GM21528 (cell line): ENCODE measurements around the gene NUP107.

ENCODE experiments used
- ATAC-seq: cut with Tn5 transposase; IDR thresholded peaks from one replicate; pipeline ENCODE4 v1.9.1; 2021; ENCODE audit warnings: mild to moderate bottlenecking, moderate library complexity; ENCODE audit not compliant: unreplicated experiment, low FRiP score

The NUP107 gene

GRCh38 chr12:68771223-68771925 is 84.6 kb downstream of the NUP107 start:
- ATAC-seq: no peak

- ATAC-seq: no peak
These were observed 85.9 kb downstream of the NUP107 start for GRCh38 chr12:68772714-68773113.

- ATAC-seq: no peak
These were observed 86.8 kb downstream of the NUP107 start for GRCh38 chr12:68773582-68773981.

- ATAC-seq: no peak
These were observed 88.4 kb downstream of the NUP107 start for GRCh38 chr12:68775121-68775630.

GRCh38 chr12:68776976-68777610 is 90.3 kb downstream of the NUP107 start:
- no peak for ATAC-seq

GRCh38 chr12:68779280-68779679 is 92.5 kb downstream of the NUP107 start:
- no peak for ATAC-seq

- ATAC-seq: no peak
These were observed 94.0 kb downstream of the NUP107 start for GRCh38 chr12:68780731-68781130.

- ATAC-seq: no peak
These were observed 95.0 kb downstream of the NUP107 start for GRCh38 chr12:68781728-68782127.

GRCh38 chr12:68784015-68784414 is 97.2 kb downstream of the NUP107 start:
- ATAC-seq: no peak

- ATAC-seq: no peak
These were observed 98.6 kb downstream of the NUP107 start for GRCh38 chr12:68785358-68785757.

GRCh38 chr12:68785823-68786222 is 99.0 kb downstream of the NUP107 start:
- ATAC-seq: no peak

GRCh38 chr12:68786929-68787328 is 100.2 kb downstream of the NUP107 start:
- no peak for ATAC-seq

- ATAC-seq: no peak
These were observed 101.9 kb downstream of the NUP107 start for GRCh38 chr12:68788554-68789143.

GRCh38 chr12:68789144-68789878 is 102.5 kb downstream of the NUP107 start:
- ATAC-seq: no peak

- ATAC-seq: no peak
These were observed 103.5 kb downstream of the NUP107 start for GRCh38 chr12:68790081-68790951.

GRCh38 chr12:68790952-68791234 is 104.1 kb downstream of the NUP107 start:
- ATAC-seq: no peak

GRCh38 chr12:68791897-68792481 is 105.2 kb downstream of the NUP107 start:
- ATAC-seq: no peak

GRCh38 chr12:68792952-68793351 is 106.2 kb downstream of the NUP107 start:
- no peak for ATAC-seq

- no peak for ATAC-seq
These were observed 106.7 kb downstream of the NUP107 start for GRCh38 chr12:68793436-68793835.
